MM.1S (cell line): ENCODE results near the gene C1orf21.

Source experiments
- DNase-seq: peaks from one replicate; pipeline ENCODE4 v3.0.0-alpha.2; 2015
- H2AFZ ChIP-seq: fragments of 300-600 bp; sonication (generic); 2 replicates; pipeline ENCODE4 v1.6.0; 2016; ENCODE audit warnings: antibody characterized with exemption, low read length
- H3F3A ChIP-seq: fragments of 300-600 bp; sonication (generic); 2 replicates; pipeline ENCODE4 v1.6.1; 2016; ENCODE audit warnings: mild to moderate bottlenecking, antibody characterized with exemption, low read length, moderate library complexity, mixed read lengths; ENCODE audit not compliant: insufficient read depth
- H3K27ac ChIP-seq: fragments of 300-600 bp; sonication (generic); 2 replicates; pipeline ENCODE4 v1.5.1; 2016; ENCODE audit warnings: mild to moderate bottlenecking, low read length
- H3K27me3 ChIP-seq: fragments of 300-600 bp; sonication (generic); replicated peaks from 2 replicates; pipeline ENCODE4 v1.6.0; 2016; ENCODE audit warnings: low read length; ENCODE audit not compliant: insufficient read depth
- H3K36me3 ChIP-seq: fragments of 300-600 bp; sonication (generic); replicated peaks from 2 replicates; pipeline ENCODE4 v1.6.1; 2016; ENCODE audit warnings: mild to moderate bottlenecking, low read length, mixed read lengths; ENCODE audit not compliant: insufficient read depth
- H3K4me1 ChIP-seq: fragments of 300-600 bp; sonication (generic); 2 replicates; pipeline ENCODE4 v1.6.1; 2016; ENCODE audit warnings: low read length, mixed read lengths
- H3K4me2 ChIP-seq: fragments of 300-600 bp; sonication (generic); 2 replicates; pipeline ENCODE4 v1.6.0; 2016; ENCODE audit warnings: low read depth, low read length
- H3K4me3 ChIP-seq: fragments of 300-600 bp; sonication (generic); 2 replicates; pipeline ENCODE4 v1.5.1; 2016; ENCODE audit warnings: low read length, mixed read lengths
- H3K79me2 ChIP-seq: fragments of 300-600 bp; sonication (generic); 2 replicates; pipeline ENCODE4 v1.6.1; 2016; ENCODE audit warnings: mixed run types, low read length, mixed read lengths
- H3K9ac ChIP-seq: fragments of 300-600 bp; sonication (generic); 2 replicates; pipeline ENCODE4 v1.6.1; 2016; ENCODE audit warnings: low read length, mixed read lengths
- H3K9me2 ChIP-seq: fragments of 300-600 bp; sonication (generic); replicated peaks from 2 replicates; pipeline ENCODE4 v1.6.1; 2016; ENCODE audit warnings: mild to moderate bottlenecking, low read length, mixed read lengths; ENCODE audit not compliant: insufficient read depth
- H3K9me3 ChIP-seq: fragments of 300-600 bp; sonication (generic); replicated peaks from 2 replicates; pipeline ENCODE4 v1.6.1; 2016; ENCODE audit warnings: mild to moderate bottlenecking, low read length, mixed read lengths; ENCODE audit not compliant: insufficient read depth
- H4K20me1 ChIP-seq: fragments of 300-600 bp; sonication (generic); 2 replicates; pipeline ENCODE4 v1.6.1; 2016; ENCODE audit warnings: mild to moderate bottlenecking, low read length, moderate library complexity, mixed read lengths; ENCODE audit not compliant: insufficient read depth
- EZH2 ChIP-seq: fragments of 300-600 bp; sonication (generic); optimal IDR thresholded peaks from 2 replicates; pipeline ENCODE3; 2017; ENCODE audit warnings: low read depth, mild to moderate bottlenecking, antibody characterized with exemption, low read length, mixed read lengths
- EZH2phosphoT487 ChIP-seq: fragments of 300-600 bp; sonication (generic); IDR thresholded peaks from 2 replicates; pipeline ENCODE4 v1.6.1; 2018; ENCODE audit warnings: antibody characterized with exemption, low read length
- TF ChIP-seq, protein P1 (sequence below): fragments of 300-600 bp; sonication (generic); IDR thresholded peaks from 2 replicates; pipeline ENCODE4 v1.5.1; 2016; ENCODE audit warnings: antibody characterized with exemption, low read length, mixed read lengths

C1orf21 gene

GRCh38 chr1:184615301-184615700, 228.5 kb downstream of the C1orf21 start:
- no peak for DNase-seq
- no peaks in the 10 kb centered on the region for H3K27me3 ChIP-seq
- no peaks in the 10 kb centered on the region for H3K36me3 ChIP-seq
- no peak overlapping the region for H2AFZ ChIP-seq
- no peaks in the 10 kb centered on the region for H3K4me1 ChIP-seq
- TF ChIP-seq EZH2 (no peak), EZH2phosphoT487 (no peak)
- TF ChIP-seq, protein P1, sequence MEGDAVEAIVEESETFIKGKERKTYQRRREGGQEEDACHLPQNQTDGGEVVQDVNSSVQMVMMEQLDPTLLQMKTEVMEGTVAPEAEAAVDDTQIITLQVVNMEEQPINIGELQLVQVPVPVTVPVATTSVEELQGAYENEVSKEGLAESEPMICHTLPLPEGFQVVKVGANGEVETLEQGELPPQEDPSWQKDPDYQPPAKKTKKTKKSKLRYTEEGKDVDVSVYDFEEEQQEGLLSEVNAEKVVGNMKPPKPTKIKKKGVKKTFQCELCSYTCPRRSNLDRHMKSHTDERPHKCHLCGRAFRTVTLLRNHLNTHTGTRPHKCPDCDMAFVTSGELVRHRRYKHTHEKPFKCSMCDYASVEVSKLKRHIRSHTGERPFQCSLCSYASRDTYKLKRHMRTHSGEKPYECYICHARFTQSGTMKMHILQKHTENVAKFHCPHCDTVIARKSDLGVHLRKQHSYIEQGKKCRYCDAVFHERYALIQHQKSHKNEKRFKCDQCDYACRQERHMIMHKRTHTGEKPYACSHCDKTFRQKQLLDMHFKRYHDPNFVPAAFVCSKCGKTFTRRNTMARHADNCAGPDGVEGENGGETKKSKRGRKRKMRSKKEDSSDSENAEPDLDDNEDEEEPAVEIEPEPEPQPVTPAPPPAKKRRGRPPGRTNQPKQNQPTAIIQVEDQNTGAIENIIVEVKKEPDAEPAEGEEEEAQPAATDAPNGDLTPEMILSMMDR = no peak
- H3F3A ChIP-seq = no peaks in the 10 kb centered on the region
- H3K79me2 ChIP-seq = no peaks in the 10 kb centered on the region
- H3K4me2 ChIP-seq = no peak overlapping the region
- no peak overlapping the region for H3K4me3 ChIP-seq
- H3K9me2 ChIP-seq = no peaks in the 10 kb centered on the region
- no peak overlapping the region for H3K9ac ChIP-seq
- H4K20me1 ChIP-seq = no peaks in the 10 kb centered on the region
- H3K27ac ChIP-seq = no peak overlapping the region
- H3K9me3 ChIP-seq = no peaks in the 10 kb centered on the region

DNA sequence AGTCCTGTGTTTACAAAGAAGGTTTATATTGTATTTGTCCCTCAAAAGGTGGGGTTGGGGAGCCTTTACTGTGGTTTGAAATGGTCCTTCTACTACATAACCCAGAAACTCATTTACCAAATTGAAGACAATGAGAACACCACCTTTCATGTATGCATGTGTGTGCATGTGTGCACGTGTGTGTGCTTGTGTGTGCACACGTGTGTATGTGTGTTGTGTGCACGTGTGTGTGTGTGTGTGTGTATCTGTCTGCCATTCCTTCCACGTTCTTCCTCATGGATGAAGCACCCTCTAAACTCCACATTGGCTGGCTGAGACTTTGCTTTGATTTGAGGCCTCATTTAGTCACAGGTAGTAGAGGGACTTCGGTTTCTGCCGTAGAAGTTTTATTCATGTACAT, 229.7 kb downstream of the C1orf21 start:
- Histone ChIP-seq H3K4me1 (no peaks in the 10 kb centered on the region), H3K27ac (no peak overlapping the region), H2AFZ (no peak overlapping the region), H3K9ac (no peak overlapping the region), H3K4me2 (no peak overlapping the region), H3K9me3 (no peaks in the 10 kb centered on the region), H4K20me1 (no peaks in the 10 kb centered on the region), H3K27me3 (no peaks in the 10 kb centered on the region), H3K9me2 (no peaks in the 10 kb centered on the region), H3F3A (no peaks in the 10 kb centered on the region), H3K36me3 (no peaks in the 10 kb centered on the region), H3K4me3 (no peak overlapping the region), H3K79me2 (no peaks in the 10 kb centered on the region)
- no peak for DNase-seq
- TF ChIP-seq, protein P1 = no peak
- TF ChIP-seq EZH2phosphoT487 (no peak), EZH2 (no peak)

- no peak overlapping the region for H2AFZ ChIP-seq
- no peak overlapping the region for H3K27ac ChIP-seq
- H3K4me3 ChIP-seq = no peak overlapping the region
- H3K27me3 ChIP-seq = no peaks in the 10 kb centered on the region
- H3K9me2 ChIP-seq = no peaks in the 10 kb centered on the region
- no peak overlapping the region for H3K9ac ChIP-seq
- H3K4me2 ChIP-seq = no peak overlapping the region
- TF ChIP-seq, protein P1 = no peak
- TF ChIP-seq EZH2 (no peak), EZH2phosphoT487 (no peak)
- H3F3A ChIP-seq = no peaks in the 10 kb centered on the region
- no peaks in the 10 kb centered on the region for H3K9me3 ChIP-seq
- no peak for DNase-seq
- no peaks in the 10 kb centered on the region for H4K20me1 ChIP-seq
- H3K79me2 ChIP-seq = no peaks in the 10 kb centered on the region
- no peaks in the 10 kb centered on the region for H3K36me3 ChIP-seq
- H3K4me1 ChIP-seq = no peaks in the 10 kb centered on the region
These were observed 230.7 kb downstream of the C1orf21 start for GRCh38 chr1:184617433-184618029.
